ENCODE measurements around the gene IGIP. TPM values are rescaled to one million over a fixed set of nuclear protein-coding genes. Genes with fewer than 3 reads are reported as not detected.

The IGIP gene
- total RNA-seq, 1 donor from 2014 or later: 2.4 TPM

DNA sequence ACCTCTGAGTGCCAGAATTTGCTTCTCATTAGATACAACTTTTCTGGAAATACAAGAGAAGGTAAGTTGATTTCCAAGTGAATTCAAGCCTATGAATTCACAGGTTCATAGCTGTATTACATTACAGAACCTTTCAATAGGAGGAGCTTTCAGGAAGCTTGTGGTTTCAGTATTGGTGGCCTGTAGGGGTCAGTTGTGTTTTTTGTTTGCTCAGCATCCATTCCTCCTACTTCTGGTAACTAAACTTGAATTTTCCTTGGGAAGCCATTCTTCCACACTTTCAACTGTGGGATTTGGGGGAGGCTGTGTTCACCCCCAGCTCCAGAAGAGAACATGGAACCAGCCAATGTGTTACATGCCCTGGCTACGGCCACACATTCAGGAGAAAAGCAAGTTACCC lies 43.7 kb downstream of the IGIP start:
- H3K27ac Mint-ChIP-seq (ENCODE audit: unreplicated experiment): no peak overlapping the region
- FAIRE-seq: no peak
- H3K4me1 Mint-ChIP-seq (ENCODE audit: low read depth, unreplicated experiment): no peaks in the 10 kb centered on the region

DNA sequence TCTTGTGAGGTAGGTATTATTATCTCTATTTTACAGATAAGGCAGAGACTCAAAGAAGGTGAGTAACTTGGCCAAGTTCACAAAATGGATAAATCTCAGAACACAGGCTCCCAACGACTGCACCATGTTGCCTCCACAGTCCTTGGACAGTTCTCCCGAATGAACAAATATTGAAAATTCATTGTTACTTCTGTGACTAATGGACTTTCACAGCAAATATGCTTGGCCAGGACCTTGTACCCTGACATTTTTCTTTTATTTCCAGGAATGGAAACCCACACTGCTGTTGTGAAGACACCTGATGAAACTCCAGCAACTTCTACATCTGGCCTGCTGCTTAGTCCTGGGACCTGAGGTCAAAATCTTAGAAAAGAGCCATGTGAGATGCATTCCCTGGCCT lies 46.7 kb downstream of the IGIP start:
- no peak for TF ChIP-seq EZH2 (IDR thresholded peaks at IDR 0.05; ENCODE audit: insufficient read depth, low read length)
- TF ChIP-seq, protein P1, sequence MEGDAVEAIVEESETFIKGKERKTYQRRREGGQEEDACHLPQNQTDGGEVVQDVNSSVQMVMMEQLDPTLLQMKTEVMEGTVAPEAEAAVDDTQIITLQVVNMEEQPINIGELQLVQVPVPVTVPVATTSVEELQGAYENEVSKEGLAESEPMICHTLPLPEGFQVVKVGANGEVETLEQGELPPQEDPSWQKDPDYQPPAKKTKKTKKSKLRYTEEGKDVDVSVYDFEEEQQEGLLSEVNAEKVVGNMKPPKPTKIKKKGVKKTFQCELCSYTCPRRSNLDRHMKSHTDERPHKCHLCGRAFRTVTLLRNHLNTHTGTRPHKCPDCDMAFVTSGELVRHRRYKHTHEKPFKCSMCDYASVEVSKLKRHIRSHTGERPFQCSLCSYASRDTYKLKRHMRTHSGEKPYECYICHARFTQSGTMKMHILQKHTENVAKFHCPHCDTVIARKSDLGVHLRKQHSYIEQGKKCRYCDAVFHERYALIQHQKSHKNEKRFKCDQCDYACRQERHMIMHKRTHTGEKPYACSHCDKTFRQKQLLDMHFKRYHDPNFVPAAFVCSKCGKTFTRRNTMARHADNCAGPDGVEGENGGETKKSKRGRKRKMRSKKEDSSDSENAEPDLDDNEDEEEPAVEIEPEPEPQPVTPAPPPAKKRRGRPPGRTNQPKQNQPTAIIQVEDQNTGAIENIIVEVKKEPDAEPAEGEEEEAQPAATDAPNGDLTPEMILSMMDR (IDR thresholded peaks at IDR 0.05; ENCODE audit: insufficient read depth, low read depth, low read length): no peak
- no peak overlapping the region for H3K4me3 ChIP-seq (ENCODE audit: insufficient read depth, low read depth, low read length)
- FAIRE-seq: no peak
- no peak for DNase-seq (ENCODE audit: low read depth)
- no peak overlapping the region for H2AFZ ChIP-seq (ENCODE audit: low read depth, low read length)
- no peaks in the 10 kb centered on the region for H4K20me1 ChIP-seq (ENCODE audit: insufficient read depth, low read length)
- H3K27ac Mint-ChIP-seq (ENCODE audit: unreplicated experiment): no peak overlapping the region
- H3K36me3 Mint-ChIP-seq (ENCODE audit: low read depth, unreplicated experiment): no peaks in the 10 kb centered on the region
- no peak overlapping the region for H3K27ac ChIP-seq (ENCODE audit: low read depth, low read length)
- no peak overlapping the region for H3K4me2 ChIP-seq (ENCODE audit: low read length)
- H3K27me3 Mint-ChIP-seq (ENCODE audit: low read depth, unreplicated experiment): peaks cover 6% of the 10 kb centered on the region
- no peaks in the 10 kb centered on the region for H3K9me3 Mint-ChIP-seq (ENCODE audit: unreplicated experiment)
- no peaks in the 10 kb centered on the region for H3K27me3 ChIP-seq (ENCODE audit: insufficient read depth, low read length)
- H3K9me3 ChIP-seq (ENCODE audit: insufficient read depth, low read depth, low read length): no peaks in the 10 kb centered on the region
- H3K36me3 ChIP-seq (ENCODE audit: insufficient read depth, low read length): no peaks in the 10 kb centered on the region
- no peaks in the 10 kb centered on the region for H3K79me2 ChIP-seq (ENCODE audit: insufficient read depth, low read length)
- peaks cover 12% of the 10 kb centered on the region for H3K4me1 ChIP-seq (ENCODE audit: insufficient read depth, low read length)
- H3K4me3 Mint-ChIP-seq (ENCODE audit: unreplicated experiment): no peak overlapping the region
- peaks cover 2% of the 10 kb centered on the region for H3K4me1 Mint-ChIP-seq (ENCODE audit: low read depth, unreplicated experiment)
- H3K9ac ChIP-seq (ENCODE audit: low read length): no peak overlapping the region

More for the DNA sequence above, 43.7 kb downstream of the IGIP start:
- Histone ChIP-seq H3K9me3 (ENCODE audit: insufficient read depth, low read depth, low read length) (no peaks in the 10 kb centered on the region), H3K4me1 (ENCODE audit: insufficient read depth, low read length) (peaks cover 1% of the 10 kb centered on the region), H3K36me3 (ENCODE audit: insufficient read depth, low read length) (no peaks in the 10 kb centered on the region), H3K9ac (ENCODE audit: low read length) (no peak overlapping the region), H2AFZ (ENCODE audit: low read depth, low read length) (no peak overlapping the region), H3K4me2 (ENCODE audit: low read length) (no peak overlapping the region), H4K20me1 (ENCODE audit: insufficient read depth, low read length) (no peaks in the 10 kb centered on the region), H3K27ac (ENCODE audit: low read depth, low read length) (no peak overlapping the region), H3K27me3 (ENCODE audit: insufficient read depth, low read length) (no peaks in the 10 kb centered on the region), H3K79me2 (ENCODE audit: insufficient read depth, low read length) (no peaks in the 10 kb centered on the region), H3K4me3 (ENCODE audit: insufficient read depth, low read depth, low read length) (no peak overlapping the region)
- Mint-ChIP-seq H3K9me3 (ENCODE audit: unreplicated experiment) (no peaks in the 10 kb centered on the region), H3K4me3 (ENCODE audit: unreplicated experiment) (no peak overlapping the region), H3K36me3 (ENCODE audit: low read depth, unreplicated experiment) (no peaks in the 10 kb centered on the region), H3K27me3 (ENCODE audit: low read depth, unreplicated experiment) (peaks cover 25% of the 10 kb centered on the region)
- TF ChIP-seq, protein P1 (IDR thresholded peaks at IDR 0.05; ENCODE audit: insufficient read depth, low read depth, low read length): no peak
- no peak for TF ChIP-seq EZH2 (IDR thresholded peaks at IDR 0.05; ENCODE audit: insufficient read depth, low read length)
- DNase-seq (ENCODE audit: low read depth): no peak

DNA sequence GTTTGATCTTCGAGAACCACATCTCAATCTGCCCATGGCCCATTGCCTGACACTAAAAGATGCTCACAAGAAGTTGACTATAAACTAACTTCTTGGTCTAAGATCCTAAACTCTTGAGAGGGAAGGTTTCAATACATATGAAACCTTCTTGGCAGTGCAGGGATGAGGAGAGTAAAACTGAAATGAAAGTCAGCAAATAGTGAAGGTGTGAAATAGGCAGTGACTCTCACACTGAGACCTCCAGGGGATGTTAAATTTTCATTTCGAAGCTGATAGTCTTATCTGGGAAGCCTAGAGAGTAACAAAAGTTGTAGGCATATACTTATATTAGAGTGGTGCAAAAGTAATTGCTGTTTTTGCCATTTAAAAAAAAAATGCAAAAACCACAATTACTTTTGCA lies 48.3 kb downstream of the IGIP start:
- Histone ChIP-seq H3K27ac (ENCODE audit: low read depth, low read length) (no peak overlapping the region), H4K20me1 (ENCODE audit: insufficient read depth, low read length) (no peaks in the 10 kb centered on the region), H3K4me1 (ENCODE audit: insufficient read depth, low read length) (peaks cover 12% of the 10 kb centered on the region), H3K79me2 (ENCODE audit: insufficient read depth, low read length) (no peaks in the 10 kb centered on the region), H3K4me3 (ENCODE audit: insufficient read depth, low read depth, low read length) (no peak overlapping the region), H3K36me3 (ENCODE audit: insufficient read depth, low read length) (no peaks in the 10 kb centered on the region), H3K4me2 (ENCODE audit: low read length) (no peak overlapping the region), H3K27me3 (ENCODE audit: insufficient read depth, low read length) (no peaks in the 10 kb centered on the region), H2AFZ (ENCODE audit: low read depth, low read length) (no peak overlapping the region), H3K9ac (ENCODE audit: low read length) (no peak overlapping the region), H3K9me3 (ENCODE audit: insufficient read depth, low read depth, low read length) (no peaks in the 10 kb centered on the region)
- Mint-ChIP-seq H3K27ac (ENCODE audit: unreplicated experiment) (no peak overlapping the region), H3K9me3 (ENCODE audit: unreplicated experiment) (no peaks in the 10 kb centered on the region), H3K27me3 (ENCODE audit: low read depth, unreplicated experiment) (peaks cover 6% of the 10 kb centered on the region), H3K36me3 (ENCODE audit: low read depth, unreplicated experiment) (no peaks in the 10 kb centered on the region), H3K4me1 (ENCODE audit: low read depth, unreplicated experiment) (peaks cover 6% of the 10 kb centered on the region), H3K4me3 (ENCODE audit: unreplicated experiment) (peak overlapping the region; percentile 60)
- FAIRE-seq (no peak), DNase-seq (ENCODE audit: low read depth) (no peak)
- TF ChIP-seq, protein P1 (IDR thresholded peaks at IDR 0.05; ENCODE audit: insufficient read depth, low read depth, low read length): no peak
- TF ChIP-seq EZH2 (IDR thresholded peaks at IDR 0.05; ENCODE audit: insufficient read depth, low read length): no peak

Measured in astrocyte (in vitro differentiated cells and primary cell).